Right lobe of liver (tissue), 6 donors: ENCODE data around the gene TM9SF4. TPM values are rescaled to one million over a fixed set of nuclear protein-coding genes. Genes with fewer than 3 reads are reported as not detected.

Source experiments
- ATAC-seq, 4 donors: fragments of 200-7000 bp; cut with Tn5 transposase; one replicate each; pipeline ENCODE4 v1.9.1; 2020; ENCODE audit warnings: mild to moderate bottlenecking in 4 of 4, moderate library complexity in 4 of 4
- DNase-seq, 3 donors: peaks; one replicate each; pipeline ENCODE4 v3.0.0-alpha.2; 2020
- H3K27ac ChIP-seq, 3 donors: fragments of 200-600 bp; one replicate each; pipeline ENCODE4 v1.8.0; 2022
- H3K27me3 ChIP-seq, 2 donors: fragments of 200-600 bp; one replicate each; pipeline ENCODE4 v1.8.0; 2022
- H3K36me3 ChIP-seq, 4 donors: fragments of 200-600 bp; sonication (generic) in 1 of 4; one replicate each; pipeline versions ENCODE4 v1.5.1 to v1.8.0; 2017 to 2022; ENCODE audit warnings: control low read depth in 1 of 4
- H3K4me1 ChIP-seq, 4 donors: fragments of 200-600 bp; sonication (generic) in 1 of 4; one replicate each; pipeline versions ENCODE4 v1.5.1 to v1.8.0; 2017 to 2022; ENCODE audit warnings: control low read depth in 1 of 4
- H3K4me3 ChIP-seq, 3 donors: fragments of 200-600 bp; one replicate each; pipeline ENCODE4 v1.8.0; 2022
- H3K9me3 ChIP-seq, 4 donors: fragments of 200-600 bp; sonication (generic) in 1 of 4; one replicate each; pipeline versions ENCODE4 v1.5.1 to v1.8.0; 2017 to 2022; ENCODE audit warnings: control low read depth in 1 of 4
- CTCF ChIP-seq, 4 donors: fragments of 200-600 bp in 3 of 4; fragments of 450-650 bp in 1 of 4; IDR thresholded peaks; one replicate each; pipeline versions ENCODE4 v1.5.1 to v1.8.0; 2016 to 2022; ENCODE audit warnings: antibody characterized with exemption in 4 of 4, mild to moderate bottlenecking in 2 of 4
- POLR2A ChIP-seq: fragments of 450-650 bp; IDR thresholded peaks from one replicate; pipeline ENCODE4 v1.6.1; 2017; ENCODE audit warnings: antibody characterized with exemption, mild to moderate bottlenecking
- WGBS: methylation state at CpG from one replicate; pipeline ENCODE4 v1.1.6; 2018; ENCODE audit warnings: low coverage, low lambda C conversion rate; ENCODE audit not compliant: insufficient coverage; ENCODE audit errors: missing lambda C conversion rate; 5-methylcytosine and 5-hydroxymethylcytosine counted together
- intact Hi-C, 2 donors: fragments of 100-400 bp; cut with DNase I; formaldehyde crosslinking; loops; one replicate each; pipeline versions ENCODE4 v1.11.2 to v1.14.1; 2022
- total RNA-seq, 6 experiments: library from RNA; depleted of rRNA in 2 of 6; stranded (reverse); fragments of >200 nt in 2 of 6; fragmentation: NEBNext Ultra II Directional in 3 of 6; extraction: Animal tissue kit (Norgen Biotek cat#: 25700) in 3 of 6; gene quantifications; one replicate each; pipeline versions ENCODE4 v1.1.0 to v1.2.4, GENCODE V29; 2016 to 2023
- donor health status: DM: no; HTN: yes; CAD: no.
- donor health status: DM: no; HTN: no; CAD: no.
- donor health status: DM: no; HTN: no; CAD: no.
- donor health status: DM: no; HTN: yes; CAD: no.
- donor health status: DM: no; HTN: yes; CAD: no.

Gene TM9SF4
- total RNA-seq, 6 experiments from 2014 or later: 26.9 to 33.9 (median 30.5) TPM

DNA sequence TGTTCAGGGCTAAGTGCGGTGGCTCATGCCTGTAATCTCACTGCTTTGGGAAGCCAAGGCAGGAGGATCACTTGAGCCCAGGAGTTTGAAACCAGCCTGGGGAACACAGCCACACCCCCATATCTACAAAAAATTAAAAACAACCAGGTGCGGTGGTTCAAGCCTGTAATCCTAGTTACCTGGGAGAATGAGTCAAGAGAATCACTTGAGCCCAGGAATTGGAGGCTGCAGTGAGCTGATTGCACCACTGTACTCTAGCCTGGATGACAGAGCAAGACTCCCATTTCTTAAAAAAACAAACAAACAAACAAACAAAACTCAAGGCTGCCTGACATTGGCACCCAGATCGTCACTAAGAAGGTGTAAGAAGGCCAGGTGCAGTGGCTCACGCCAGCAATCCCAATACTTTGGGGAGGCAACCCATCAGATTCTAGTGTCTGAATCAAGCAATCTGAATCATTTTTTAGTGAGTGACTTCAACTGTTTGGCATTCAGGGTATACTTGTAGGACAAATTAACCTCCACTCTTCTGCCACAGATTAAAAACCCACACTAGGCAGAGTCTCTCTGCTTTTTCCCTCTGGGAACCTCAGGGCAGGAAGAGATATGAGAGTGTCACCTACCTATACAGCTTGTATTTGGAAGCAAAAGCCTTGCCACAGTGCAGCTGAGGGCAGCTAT is 91.9 kb downstream of the TM9SF4 start:
- WGBS: 92% methylated on average over 2 of the region's 4 CpGs
- Histone ChIP-seq H3K4me3 (no peak overlapping the region), H3K9me3 (no peaks in the 10 kb centered on the region), H3K27ac (no peak overlapping the region), H3K4me1 (peaks cover 0 to 28% (median 9%) of the 10 kb centered on the region in 4 donors), H3K27me3 (no peaks in the 10 kb centered on the region), H3K36me3 (peaks cover 0 to 50% (median 12%) of the 10 kb centered on the region in 4 donors)
- ATAC-seq (no peak), DNase-seq (no peak)
- intact Hi-C loops: no loop called here
- TF ChIP-seq POLR2A (no peak), CTCF (IDR thresholded peaks at IDR 0.05) (no peak)

DNA sequence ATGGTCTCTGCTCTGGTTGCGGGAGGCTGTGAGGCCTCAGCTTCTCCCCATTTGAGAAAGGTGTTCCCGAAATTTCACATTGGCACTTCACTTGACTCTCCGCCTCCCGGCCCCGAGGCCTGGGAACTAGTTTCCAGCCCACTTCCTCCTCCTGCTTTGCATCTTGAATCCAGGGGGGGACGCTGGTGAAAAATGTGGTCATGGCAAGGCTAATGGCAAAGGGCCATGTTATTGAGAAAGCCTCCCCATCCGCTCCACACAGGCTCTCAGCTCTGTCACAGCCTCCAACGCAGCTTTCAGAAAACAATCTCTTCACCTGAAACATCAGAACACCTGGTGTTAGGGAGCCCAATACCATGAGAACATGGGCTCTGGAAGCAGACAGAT is 92.5 kb downstream of the TM9SF4 start:
- Histone ChIP-seq H3K4me3 (no peak overlapping the region), H3K36me3 (peaks cover 0 to 45% (median 12%) of the 10 kb centered on the region in 4 donors), H3K27ac (no peak overlapping the region), H3K9me3 (no peaks in the 10 kb centered on the region), H3K4me1 (peaks cover 0 to 32% (median 10%) of the 10 kb centered on the region in 4 donors), H3K27me3 (no peaks in the 10 kb centered on the region)
- TF ChIP-seq POLR2A: no peak
- no peak for TF ChIP-seq CTCF (IDR thresholded peaks at IDR 0.05)
- intact Hi-C loops: no loop called here
- DNase-seq (no peak), ATAC-seq (no peak)
- WGBS: 66% methylated on average over 8 of the region's 8 CpGs

- 42% methylated on average over 5 of the region's 11 CpGs for WGBS
- H3K4me3 ChIP-seq: no peak overlapping the region
- H3K4me1 ChIP-seq: peaks cover 0 to 36% (median 11%) of the 10 kb centered on the region in 4 donors
- ATAC-seq (no peak), DNase-seq (no peak)
- H3K27ac ChIP-seq: no peak overlapping the region
- intact Hi-C loops: no loop called here
- TF ChIP-seq POLR2A (no peak), CTCF (IDR thresholded peaks at IDR 0.05) (no peak)
- H3K27me3 ChIP-seq: no peaks in the 10 kb centered on the region
- peaks cover 0 to 30% (median 10%) of the 10 kb centered on the region in 4 donors for H3K36me3 ChIP-seq
- H3K9me3 ChIP-seq: no peaks in the 10 kb centered on the region
Measured at GRCh38 chr20:32203356-32204204, 94.1 kb downstream of the TM9SF4 start.

DNA sequence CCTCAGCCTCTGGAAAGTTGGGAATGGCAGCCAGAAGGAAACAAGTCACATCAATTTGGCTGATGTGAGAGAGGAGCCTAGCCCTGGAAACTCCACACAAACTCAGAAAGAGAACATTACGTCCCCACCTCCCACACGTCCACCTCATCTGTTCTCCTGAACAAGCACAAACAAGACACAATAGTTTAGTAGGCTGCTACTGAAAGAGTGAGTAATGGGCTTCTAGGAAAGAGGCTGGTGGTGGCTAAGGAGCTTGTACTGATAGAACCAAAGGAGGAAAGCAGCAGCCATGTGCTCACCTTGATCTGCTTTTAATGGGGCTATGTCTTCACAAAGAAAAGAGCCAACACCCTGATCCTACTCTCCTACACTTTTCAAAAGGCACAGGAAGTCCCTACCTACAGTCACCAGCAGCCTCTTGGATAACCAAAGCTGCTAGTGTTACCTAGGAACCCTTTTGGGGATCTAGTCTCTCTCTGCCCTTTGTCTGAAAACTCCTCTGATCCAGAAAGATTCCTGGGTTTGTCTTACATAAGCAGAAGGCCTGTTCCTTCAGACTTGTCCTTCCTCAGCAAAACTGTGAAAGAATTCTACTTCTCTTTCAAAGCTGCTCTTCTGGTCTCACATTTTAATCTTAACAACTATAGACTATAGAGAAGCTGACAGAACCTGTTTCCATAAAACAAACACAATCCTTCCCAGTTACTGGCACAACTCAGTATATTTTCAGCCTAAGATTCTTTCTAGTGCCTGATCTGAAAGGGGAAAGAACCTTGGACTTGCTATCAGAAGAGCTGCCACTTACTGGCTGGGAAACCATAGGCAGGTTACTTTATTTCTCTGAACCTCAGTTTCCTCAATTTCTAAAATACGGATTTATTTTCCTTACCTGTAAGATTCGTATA is 94.9 kb downstream of the TM9SF4 start:
- Histone ChIP-seq H3K27me3 (no peaks in the 10 kb centered on the region), H3K36me3 (peaks cover 0 to 22% (median 9%) of the 10 kb centered on the region in 4 donors), H3K4me1 (peaks cover 0 to 44% (median 15%) of the 10 kb centered on the region in 4 donors), H3K27ac (no peak overlapping the region), H3K9me3 (no peaks in the 10 kb centered on the region), H3K4me3 (no peak overlapping the region)
- no peak for ATAC-seq
- TF ChIP-seq POLR2A (no peak), CTCF (IDR thresholded peaks at IDR 0.05) (no peak)
- no peak for DNase-seq
- WGBS: 27% methylated on average over 3 of the region's 4 CpGs
- intact Hi-C loops: no loop called here
